ENCODE results near the gene SMPX. TPM values are rescaled to one million over a fixed set of nuclear protein-coding genes. Genes with fewer than 3 reads are reported as not detected.

The SMPX gene
- total and polyA plus RNA-seq, 9 of the 15 experiments (the other 6 are each of a cell fraction or from before 2014, with no cell fraction given) = not detected

DNA sequence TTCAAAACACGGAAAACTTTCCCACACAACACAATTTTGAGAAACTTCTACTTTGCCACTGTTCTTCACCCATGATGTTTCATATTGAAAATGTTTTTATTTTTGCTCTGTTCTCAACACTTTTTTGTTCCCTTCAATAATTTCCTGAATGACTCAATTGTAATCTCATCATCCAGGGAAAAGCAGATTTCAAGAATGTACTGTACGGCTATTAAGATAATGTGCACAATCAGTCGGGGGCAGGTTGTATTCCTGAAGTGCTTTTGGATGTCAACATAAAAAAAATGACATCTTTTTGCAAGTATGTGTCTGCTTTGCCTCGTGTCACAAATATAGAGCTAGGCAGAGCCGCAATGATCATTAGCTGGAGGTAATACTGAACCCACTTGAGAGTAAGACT, 9.7 kb downstream of the SMPX start:
- CTCF ChIA-PET (ENCODE audit: low intra/inter-chr PET ratio) = no interaction called here
- BruUV-seq (replicated peaks) = no TSS peak
- in situ Hi-C loops (cut with MboI) = no loop called here
- TF ChIP-seq ZNF518B (CRISPR knock-in tag; IDR thresholded peaks at IDR 0.05) = no peak
- no peak for TF ChIP-seq BRCA1 (IDR thresholded peaks at IDR 0.05)
- no peak for TF ChIP-seq BRCA1 (CRISPR knock-in tag; IDR thresholded peaks at IDR 0.05)
- no peak for TF ChIP-seq FOS (IDR thresholded peaks at IDR 0.05; ENCODE audit: extremely low read depth, insufficient read length)
- TF ChIP-seq, protein P1, sequence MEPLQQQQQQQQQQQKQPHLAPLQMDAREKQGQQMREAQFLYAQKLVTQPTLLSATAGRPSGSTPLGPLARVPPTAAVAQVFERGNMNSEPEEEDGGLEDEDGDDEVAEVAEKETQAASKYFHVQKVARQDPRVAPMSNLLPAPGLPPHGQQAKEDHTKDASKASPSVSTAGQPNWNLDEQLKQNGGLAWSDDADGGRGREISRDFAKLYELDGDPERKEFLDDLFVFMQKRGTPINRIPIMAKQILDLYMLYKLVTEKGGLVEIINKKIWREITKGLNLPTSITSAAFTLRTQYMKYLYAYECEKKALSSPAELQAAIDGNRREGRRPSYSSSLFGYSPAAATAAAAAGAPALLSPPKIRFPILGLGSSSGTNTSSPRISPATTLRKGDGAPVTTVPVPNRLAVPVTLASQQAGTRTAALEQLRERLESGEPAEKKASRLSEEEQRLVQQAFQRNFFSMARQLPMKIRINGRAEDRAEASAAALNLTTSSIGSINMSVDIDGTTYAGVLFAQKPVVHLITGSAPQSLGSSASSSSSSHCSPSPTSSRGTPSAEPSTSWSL (CRISPR knock-in tag; IDR thresholded peaks at IDR 0.05; ENCODE audit: borderline replicate concordance) = no peak
- no peak for TF ChIP-seq SMC3 (conservative IDR thresholded peaks at IDR 0.05; ENCODE audit: insufficient read depth, low read depth, low read length)
- TF ChIP-seq ZEB2 (IDR thresholded peaks at IDR 0.05) = no peak
- no peak for TF ChIP-seq PURB (CRISPR knock-in tag; IDR thresholded peaks at IDR 0.05; ENCODE audit: low read depth)
- no peak for TF ChIP-seq NEUROD1 (IDR thresholded peaks at IDR 0.05; ENCODE audit: borderline replicate concordance, low read depth, low read length, partially characterized antibody)
- TF ChIP-seq TAF15 (IDR thresholded peaks at IDR 0.05; ENCODE audit: low read depth, low read length) = no peak
- TF ChIP-seq STAT6 (CRISPR knock-in tag; IDR thresholded peaks at IDR 0.05) = no peak
- TF ChIP-seq THRAP3 (IDR thresholded peaks at IDR 0.05; ENCODE audit: borderline replicate concordance) = no peak
- TF ChIP-seq RAD51 (IDR thresholded peaks at IDR 0.05; ENCODE audit: borderline replicate concordance, low read depth) = no peak
- no peak for TF ChIP-seq NFXL1 (CRISPR knock-in tag; IDR thresholded peaks at IDR 0.05)
- no peak for TF ChIP-seq ATF3 (IDR thresholded peaks at IDR 0.05)
- TF ChIP-seq ATF3 (CRISPR knock-in tag; conservative IDR thresholded peaks at IDR 0.05) = no peak

More for the DNA sequence above, 9.7 kb downstream of the SMPX start:
- no peak overlapping the region for H3K4me2 ChIP-seq (ENCODE audit: insufficient read depth, low read length)
- FAIRE-seq = no peak
- H2AFZ ChIP-seq (ENCODE audit: low read depth, low read length) = no peak overlapping the region
- H3K4me1 ChIP-seq (replicated peaks in 1 of 2; ENCODE audit: control insufficient read depth in 2 of 2, insufficient read depth in 2 of 2, low read length in 2 of 2) = no peaks in the 10 kb centered on the region
- H3K27me3 ChIP-seq (ENCODE audit: control insufficient read depth in 2 of 2, insufficient read depth in 2 of 2, low read length in 2 of 2) = no peaks in the 10 kb centered on the region
- POLR2A ChIA-PET = no interaction called here
- no peak overlapping the region for H3K4me3 ChIP-seq
- H4K20me1 ChIP-seq (replicated peaks; ENCODE audit: control insufficient read depth, insufficient read depth, low read length) = no peaks in the 10 kb centered on the region
- no peaks in the 10 kb centered on the region for H3K36me3 ChIP-seq (ENCODE audit: control insufficient read depth, insufficient read depth, low read length)
- no peak overlapping the region for H3K9ac ChIP-seq (ENCODE audit: insufficient read depth in 1 of 2, low read depth in 2 of 2, low read length in 2 of 2)
- no peak for DNase-seq (ENCODE audit: extremely low read depth in 1 of 4, low spot score in 3 of 4)
- intact Hi-C loops (cut with micrococcal nuclease) = no loop called here
- H3K9me1 ChIP-seq (ENCODE audit: control insufficient read depth, insufficient read depth, low read length) = no peaks in the 10 kb centered on the region
- 3% methylated on average over 4 of the region's 5 CpGs for WGBS (ENCODE audit: insufficient coverage, low coverage, missing lambda C conversion rate)
- ATAC-seq = no peak
- H3K79me2 ChIP-seq (ENCODE audit: control insufficient read depth, insufficient read depth, low read length) = no peaks in the 10 kb centered on the region
- H3K27ac ChIP-seq (ENCODE audit: extremely low read depth, low read depth, low read length) = no peak overlapping the region
- H3K9me3 ChIP-seq (replicated peaks; ENCODE audit: control insufficient read depth, insufficient read depth, low read depth, low read length) = no peaks in the 10 kb centered on the region

Measured in K562 (cell line).